B cell (primary cell): ENCODE measurements around the gene FOXL2.
"Not testable (repeated sequence)": the region's sequence is repeated elsewhere in the genome, so short reads cannot be mapped to it uniquely, and the experiment has no call there.

Source experiments
- EZH2 ChIP-seq: IDR thresholded peaks from 2 replicates; pipeline ENCODE4 v1.6.1; 2012; ENCODE audit warnings: borderline replicate concordance, low read depth, mild to moderate bottlenecking, moderate library complexity, low read length; ENCODE audit not compliant: insufficient read depth, poor library complexity, severe bottlenecking
- TF ChIP-seq, protein P1 (sequence below): fragments of 200-600 bp; IDR thresholded peaks from one replicate; pipeline ENCODE4 v1.8.0; 2022; ENCODE audit warnings: antibody characterized with exemption, mild to moderate bottlenecking

DNA sequence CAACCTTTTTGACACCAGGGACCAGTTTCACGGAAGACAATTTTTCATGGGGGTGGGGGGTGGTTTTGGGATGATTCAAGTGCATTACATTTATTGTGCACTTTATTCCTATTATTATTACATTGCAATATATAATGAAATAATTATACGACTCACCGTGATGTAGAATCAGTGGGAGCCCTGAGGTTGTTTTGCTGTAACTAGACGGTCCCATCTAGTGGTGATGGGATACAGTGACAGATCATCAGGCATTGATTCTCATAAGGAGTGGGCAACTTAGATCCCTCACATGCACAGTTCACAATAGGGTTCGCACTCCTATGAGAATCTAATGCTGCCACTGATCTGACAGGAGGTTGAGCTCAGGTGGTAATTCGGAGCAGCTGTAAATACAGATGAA, 24.5 kb downstream of the FOXL2 start:
- TF ChIP-seq, protein P1, sequence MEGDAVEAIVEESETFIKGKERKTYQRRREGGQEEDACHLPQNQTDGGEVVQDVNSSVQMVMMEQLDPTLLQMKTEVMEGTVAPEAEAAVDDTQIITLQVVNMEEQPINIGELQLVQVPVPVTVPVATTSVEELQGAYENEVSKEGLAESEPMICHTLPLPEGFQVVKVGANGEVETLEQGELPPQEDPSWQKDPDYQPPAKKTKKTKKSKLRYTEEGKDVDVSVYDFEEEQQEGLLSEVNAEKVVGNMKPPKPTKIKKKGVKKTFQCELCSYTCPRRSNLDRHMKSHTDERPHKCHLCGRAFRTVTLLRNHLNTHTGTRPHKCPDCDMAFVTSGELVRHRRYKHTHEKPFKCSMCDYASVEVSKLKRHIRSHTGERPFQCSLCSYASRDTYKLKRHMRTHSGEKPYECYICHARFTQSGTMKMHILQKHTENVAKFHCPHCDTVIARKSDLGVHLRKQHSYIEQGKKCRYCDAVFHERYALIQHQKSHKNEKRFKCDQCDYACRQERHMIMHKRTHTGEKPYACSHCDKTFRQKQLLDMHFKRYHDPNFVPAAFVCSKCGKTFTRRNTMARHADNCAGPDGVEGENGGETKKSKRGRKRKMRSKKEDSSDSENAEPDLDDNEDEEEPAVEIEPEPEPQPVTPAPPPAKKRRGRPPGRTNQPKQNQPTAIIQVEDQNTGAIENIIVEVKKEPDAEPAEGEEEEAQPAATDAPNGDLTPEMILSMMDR, result not testable (repeated sequence)
- TF ChIP-seq EZH2, result not testable (repeated sequence)
